Peyer's patch (tissue), 4 donors: ENCODE data around the gene PMVK. TPM values are rescaled to one million over a fixed set of nuclear protein-coding genes. Genes with fewer than 3 reads are reported as not detected.

Experiments used
- DNase-seq, 3 donors: peaks; one replicate each; pipeline ENCODE4 v3.0.0-alpha.2; 2017 to 2019
- H3K27ac ChIP-seq, 4 donors: fragments of 200-600 bp; sonication (generic); one replicate each; pipeline ENCODE4 v1.5.1; 2016 to 2019
- H3K27me3 ChIP-seq, 2 donors: fragments of 200-600 bp; sonication (generic); one replicate each; pipeline ENCODE4 v1.5.1; 2019
- H3K36me3 ChIP-seq, 3 donors: fragments of 200-600 bp; sonication (generic); one replicate each; pipeline ENCODE4 v1.5.1; 2016 to 2019
- H3K4me1 ChIP-seq, 4 donors: fragments of 200-600 bp; sonication (generic); one replicate each; pipeline ENCODE4 v1.5.1; 2016 to 2019
- H3K4me3 ChIP-seq, 4 donors: fragments of 200-600 bp; sonication (generic); 1 replicate in 3 of 4; 2 replicates in 1 of 4; pipeline ENCODE4 v1.5.1; 2016 to 2019; ENCODE audit warnings: mild to moderate bottlenecking in 1 of 4
- H3K9me3 ChIP-seq, 4 donors: fragments of 200-600 bp; sonication (generic); one replicate each; pipeline ENCODE4 v1.5.1; 2016 to 2019; ENCODE audit warnings: mild to moderate bottlenecking in 1 of 4
- POLR2A ChIP-seq, 2 donors: fragments of 450-650 bp; IDR thresholded peaks; one replicate each; pipeline ENCODE4 v1.5.1; 2017; ENCODE audit warnings: antibody characterized with exemption in 2 of 2, mild to moderate bottlenecking in 2 of 2, moderate library complexity in 2 of 2
- total RNA-seq, 4 donors: library from RNA; depleted of rRNA; stranded (reverse); fragments of >200 nt; gene quantifications; one replicate each; pipeline ENCODE4 v1.1.0, GENCODE V29; 2016
- TF ChIP-seq, protein P1 (sequence below), 6 experiments: fragments of 450-650 bp in 4 of 6; fragments of 200-600 bp in 2 of 6; sonication (generic) in 1 of 6; IDR thresholded peaks; one replicate each; pipeline ENCODE4 v1.5.1; 2017 to 2019; ENCODE audit warnings: antibody characterized with exemption in 6 of 6, mild to moderate bottlenecking in 3 of 6, moderate library complexity in 1 of 6

Gene PMVK
- total RNA-seq, 4 donors from 2014 or later = 5.0 to 20.1 (median 19.2) TPM

DNA sequence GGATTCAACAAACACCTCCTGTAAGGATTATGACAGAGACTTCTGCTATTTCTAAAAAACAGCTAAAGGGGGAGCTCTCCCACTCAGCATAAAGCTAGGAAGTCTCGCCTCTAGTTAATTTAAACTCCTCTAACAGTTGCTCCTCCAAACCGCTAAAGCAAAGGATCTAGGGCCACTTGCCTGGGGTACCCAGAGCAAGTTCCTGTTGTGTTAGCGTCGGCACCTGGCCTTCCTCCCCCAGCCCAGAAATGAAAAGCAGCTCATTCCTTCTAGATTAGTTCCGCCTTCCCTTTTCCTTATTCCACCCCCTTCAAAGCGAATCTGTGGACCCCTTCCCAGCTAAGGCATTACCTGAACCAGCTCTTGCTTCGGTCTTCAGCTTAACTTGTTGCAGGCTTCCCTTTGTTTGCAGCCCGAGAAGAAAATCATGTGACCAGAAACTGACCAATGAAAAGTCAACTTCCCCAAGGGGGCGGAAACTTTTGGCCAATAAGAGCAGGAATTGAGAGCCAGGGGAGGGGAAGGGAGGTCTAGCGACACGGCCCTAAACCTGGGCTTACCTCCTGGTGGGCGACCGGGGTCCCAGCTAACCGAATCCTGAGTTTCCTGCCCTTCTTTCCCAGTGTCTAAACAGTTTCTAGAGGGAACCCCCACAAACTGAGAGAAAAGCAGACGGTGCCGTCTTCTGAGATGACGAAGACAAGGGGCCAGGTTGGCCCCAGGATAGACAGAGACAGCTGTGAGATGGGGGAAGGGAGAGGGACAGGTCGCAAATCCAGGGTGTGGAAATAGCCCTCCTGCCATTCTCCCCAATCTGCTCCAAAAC, 19.4 kb upstream of the PMVK start, which contains the start of gene PBXIP1:
Gene PBXIP1 (minus strand): TSS at position 382 of the 826 bp plus-strand sequence. CDS start 2,378 bp downstream, outside the sequence.
- Histone ChIP-seq H3K9me3 (no peaks in the 10 kb centered on the region), H3K27ac (peak within 1 kb of the TSS; percentile 77 to 86 (median 82)), H3K4me1 (peaks cover 0 to 61% (median 29%) of the 10 kb centered on the region in 4 donors), H3K4me3 (peak within 1 kb of the TSS; percentile 45 to 70 (median 58)), H3K36me3 (peaks cover 0 to 23% (median 0%) of the 10 kb centered on the region in 3 donors), H3K27me3 (no peaks in the 10 kb centered on the region)
- DNase-seq = peak; percentile 68 to 93 (median 82)
- TF ChIP-seq, protein P1, sequence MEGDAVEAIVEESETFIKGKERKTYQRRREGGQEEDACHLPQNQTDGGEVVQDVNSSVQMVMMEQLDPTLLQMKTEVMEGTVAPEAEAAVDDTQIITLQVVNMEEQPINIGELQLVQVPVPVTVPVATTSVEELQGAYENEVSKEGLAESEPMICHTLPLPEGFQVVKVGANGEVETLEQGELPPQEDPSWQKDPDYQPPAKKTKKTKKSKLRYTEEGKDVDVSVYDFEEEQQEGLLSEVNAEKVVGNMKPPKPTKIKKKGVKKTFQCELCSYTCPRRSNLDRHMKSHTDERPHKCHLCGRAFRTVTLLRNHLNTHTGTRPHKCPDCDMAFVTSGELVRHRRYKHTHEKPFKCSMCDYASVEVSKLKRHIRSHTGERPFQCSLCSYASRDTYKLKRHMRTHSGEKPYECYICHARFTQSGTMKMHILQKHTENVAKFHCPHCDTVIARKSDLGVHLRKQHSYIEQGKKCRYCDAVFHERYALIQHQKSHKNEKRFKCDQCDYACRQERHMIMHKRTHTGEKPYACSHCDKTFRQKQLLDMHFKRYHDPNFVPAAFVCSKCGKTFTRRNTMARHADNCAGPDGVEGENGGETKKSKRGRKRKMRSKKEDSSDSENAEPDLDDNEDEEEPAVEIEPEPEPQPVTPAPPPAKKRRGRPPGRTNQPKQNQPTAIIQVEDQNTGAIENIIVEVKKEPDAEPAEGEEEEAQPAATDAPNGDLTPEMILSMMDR (IDR thresholded peaks at IDR 0.05) = peak in 2 of 6 experiments; percentile 5 to 12
- peak in 1 of 2 donors; percentile 48 for TF ChIP-seq POLR2A (IDR thresholded peaks at IDR 0.05)

GRCh38 chr1:154955039-154955717, 18.7 kb upstream of the PMVK start:
- Histone ChIP-seq H3K36me3 (peaks cover 0 to 30% (median 0%) of the 10 kb centered on the region in 3 donors), H3K4me3 (peak overlapping the region; percentile 45 to 70 (median 58)), H3K27me3 (no peaks in the 10 kb centered on the region), H3K4me1 (peaks cover 0 to 55% (median 29%) of the 10 kb centered on the region in 4 donors), H3K27ac (peak overlapping the region; percentile 77 to 86 (median 82)), H3K9me3 (no peaks in the 10 kb centered on the region)
- TF ChIP-seq, protein P1 (IDR thresholded peaks at IDR 0.05) = no peak
- peak in 1 of 2 donors; percentile 23 for TF ChIP-seq POLR2A (IDR thresholded peaks at IDR 0.05)
- peak; percentile 71 to 97 (median 96) for DNase-seq

- DNase-seq = no peak
- Histone ChIP-seq H3K9me3 (no peaks in the 10 kb centered on the region), H3K4me1 (peaks cover 0 to 55% (median 28%) of the 10 kb centered on the region in 4 donors), H3K27ac (peak overlapping the region; percentile 70 to 86 (median 82)), H3K36me3 (peaks cover 0 to 33% (median 0%) of the 10 kb centered on the region in 3 donors), H3K27me3 (no peaks in the 10 kb centered on the region), H3K4me3 (peak overlapping the region; percentile 13 to 70 (median 58))
- TF ChIP-seq, protein P1 (IDR thresholded peaks at IDR 0.05) = no peak
- TF ChIP-seq POLR2A (IDR thresholded peaks at IDR 0.05) = no peak
Observed at GRCh38 chr1:154954541-154954940, 18.0 kb upstream of the PMVK start.

- Histone ChIP-seq H3K4me1 (peaks cover 0 to 55% (median 28%) of the 10 kb centered on the region in 4 donors), H3K36me3 (peaks cover 0 to 30% (median 0%) of the 10 kb centered on the region in 3 donors), H3K27me3 (no peaks in the 10 kb centered on the region), H3K4me3 (peak overlapping the region in 1 of 4 donors; percentile 4), H3K9me3 (no peaks in the 10 kb centered on the region), H3K27ac (peak overlapping the region in 3 of 4 donors; percentile 11 to 86 (median 77))
- no peak for DNase-seq
- TF ChIP-seq, protein P1 (IDR thresholded peaks at IDR 0.05) = no peak
- TF ChIP-seq POLR2A (IDR thresholded peaks at IDR 0.05) = no peak
Observed at GRCh38 chr1:154953611-154954038, 17.1 kb upstream of the PMVK start.

- H3K36me3 ChIP-seq = peaks cover 0 to 37% (median 0%) of the 10 kb centered on the region in 3 donors
- TF ChIP-seq, protein P1 (IDR thresholded peaks at IDR 0.05) = no peak
- TF ChIP-seq POLR2A (IDR thresholded peaks at IDR 0.05) = no peak
- no peaks in the 10 kb centered on the region for H3K9me3 ChIP-seq
- no peak for DNase-seq
- no peaks in the 10 kb centered on the region for H3K27me3 ChIP-seq
- H3K4me1 ChIP-seq = peaks cover 0 to 55% (median 28%) of the 10 kb centered on the region in 4 donors
- H3K4me3 ChIP-seq = no peak overlapping the region
- peak overlapping the region in 3 of 4 donors; percentile 40 to 86 (median 56) for H3K27ac ChIP-seq
Observed at GRCh38 chr1:154952664-154953063, 16.1 kb upstream of the PMVK start.
